Ishikawa (cell line): ENCODE data around the gene PLAAT2.

Source experiments
- CREB1 ChIP-seq: IDR thresholded peaks from 2 replicates; pipeline ENCODE4 v1.6.1; 2012; ENCODE audit warnings: low read depth
- EGR1 ChIP-seq: IDR thresholded peaks from 2 replicates; pipeline ENCODE4 v1.6.1; 2012
- EP300 ChIP-seq: IDR thresholded peaks from 2 replicates; pipeline ENCODE4 v1.6.1; 2012; ENCODE audit warnings: borderline replicate concordance
- FOXM1 ChIP-seq: IDR thresholded peaks from 2 replicates; pipeline ENCODE4 v1.6.1; 2012; ENCODE audit warnings: low read depth, borderline replicate concordance
- RAD21 ChIP-seq: IDR thresholded peaks from 2 replicates; pipeline ENCODE4 v1.6.1; 2012; ENCODE audit warnings: low read depth
- TCF12 ChIP-seq: IDR thresholded peaks from 2 replicates; pipeline ENCODE4 v1.6.1; 2012; ENCODE audit warnings: low read depth
- TEAD4 ChIP-seq: IDR thresholded peaks from 2 replicates; pipeline ENCODE4 v1.6.1; 2012
- YY1 ChIP-seq: IDR thresholded peaks from 2 replicates; pipeline ENCODE4 v1.6.1; 2012; ENCODE audit warnings: low read depth
- ZBTB7A ChIP-seq: IDR thresholded peaks from 2 replicates; pipeline ENCODE4 v1.6.1; 2012; ENCODE audit warnings: low read depth
- TF ChIP-seq, protein P1 (sequence below): IDR thresholded peaks from 2 replicates; pipeline ENCODE4 v1.6.1; 2012

DNA sequence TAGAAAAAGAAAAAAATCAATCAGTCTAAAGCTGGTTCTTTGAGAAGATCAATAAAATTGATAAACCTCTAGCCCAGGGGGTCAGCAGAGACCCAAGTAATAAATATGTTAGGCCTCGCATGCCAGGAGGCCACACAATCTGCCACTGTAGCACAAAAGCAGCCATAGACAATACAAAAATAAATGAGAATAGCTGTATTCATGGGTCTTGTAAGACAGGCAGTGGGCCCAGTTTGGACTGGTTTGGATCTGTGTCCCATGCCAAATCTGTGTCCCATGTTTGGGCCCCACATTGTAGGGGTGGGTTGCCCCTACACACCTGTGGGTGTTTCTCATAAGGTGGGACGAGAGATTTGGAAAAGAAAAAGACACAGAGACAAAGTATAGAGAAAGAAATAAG is 33.2 kb downstream of the PLAAT2 start:
- TF ChIP-seq EP300: no peak
- no peak for TF ChIP-seq CREB1
- no peak for TF ChIP-seq EGR1
- TF ChIP-seq, protein P1, sequence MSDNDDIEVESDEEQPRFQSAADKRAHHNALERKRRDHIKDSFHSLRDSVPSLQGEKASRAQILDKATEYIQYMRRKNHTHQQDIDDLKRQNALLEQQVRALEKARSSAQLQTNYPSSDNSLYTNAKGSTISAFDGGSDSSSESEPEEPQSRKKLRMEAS: no peak
- no peak for TF ChIP-seq YY1
- TF ChIP-seq RAD21: no peak
- TF ChIP-seq TEAD4: no peak
- TF ChIP-seq FOXM1: no peak
- TF ChIP-seq TCF12: no peak
- TF ChIP-seq ZBTB7A: no peak
